NB4 (cell line): ENCODE data around the gene C4orf51.
A peak's percentile ranks its signal among the peaks of the same experiment; 100 is the strongest.

ENCODE experiments used
- DNase-seq: peaks from one replicate; pipeline ENCODE4 v3.0.0; 2010; ENCODE audit warnings: low read depth
- H3K4me3 ChIP-seq: one replicate; pipeline ENCODE4 v1.5.1; 2011; ENCODE audit warnings: mild to moderate bottlenecking, low read depth, low read length, moderate library complexity
- MYC ChIP-seq: IDR thresholded peaks from 2 replicates; pipeline ENCODE4 v1.6.1; 2011; ENCODE audit warnings: low read depth, low read length
- POLR2A ChIP-seq: IDR thresholded peaks from 2 replicates; pipeline ENCODE4 v1.6.1; 2011; ENCODE audit warnings: mild to moderate bottlenecking; ENCODE audit not compliant: insufficient read length; ENCODE audit errors: extremely low read depth
- TF ChIP-seq, protein P1 (sequence below): IDR thresholded peaks from 2 replicates; pipeline ENCODE4 v1.6.1; 2011; ENCODE audit warnings: low read depth, low read length
- TF ChIP-seq, protein P2 (sequence below): IDR thresholded peaks from one replicate; pipeline ENCODE4 v1.5.1; 2012; ENCODE audit warnings: low read depth, low read length

C4orf51 gene

GRCh38 chr4:145709843-145710242 lies 29.9 kb downstream of the C4orf51 start:
- H3K4me3 ChIP-seq = no peak overlapping the region
- TF ChIP-seq POLR2A = no peak
- no peak for DNase-seq

- H3K4me3 ChIP-seq = no peak overlapping the region
- TF ChIP-seq, protein P1, sequence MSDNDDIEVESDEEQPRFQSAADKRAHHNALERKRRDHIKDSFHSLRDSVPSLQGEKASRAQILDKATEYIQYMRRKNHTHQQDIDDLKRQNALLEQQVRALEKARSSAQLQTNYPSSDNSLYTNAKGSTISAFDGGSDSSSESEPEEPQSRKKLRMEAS = no peak
- TF ChIP-seq POLR2A (no peak), MYC (no peak)
- TF ChIP-seq, protein P2, sequence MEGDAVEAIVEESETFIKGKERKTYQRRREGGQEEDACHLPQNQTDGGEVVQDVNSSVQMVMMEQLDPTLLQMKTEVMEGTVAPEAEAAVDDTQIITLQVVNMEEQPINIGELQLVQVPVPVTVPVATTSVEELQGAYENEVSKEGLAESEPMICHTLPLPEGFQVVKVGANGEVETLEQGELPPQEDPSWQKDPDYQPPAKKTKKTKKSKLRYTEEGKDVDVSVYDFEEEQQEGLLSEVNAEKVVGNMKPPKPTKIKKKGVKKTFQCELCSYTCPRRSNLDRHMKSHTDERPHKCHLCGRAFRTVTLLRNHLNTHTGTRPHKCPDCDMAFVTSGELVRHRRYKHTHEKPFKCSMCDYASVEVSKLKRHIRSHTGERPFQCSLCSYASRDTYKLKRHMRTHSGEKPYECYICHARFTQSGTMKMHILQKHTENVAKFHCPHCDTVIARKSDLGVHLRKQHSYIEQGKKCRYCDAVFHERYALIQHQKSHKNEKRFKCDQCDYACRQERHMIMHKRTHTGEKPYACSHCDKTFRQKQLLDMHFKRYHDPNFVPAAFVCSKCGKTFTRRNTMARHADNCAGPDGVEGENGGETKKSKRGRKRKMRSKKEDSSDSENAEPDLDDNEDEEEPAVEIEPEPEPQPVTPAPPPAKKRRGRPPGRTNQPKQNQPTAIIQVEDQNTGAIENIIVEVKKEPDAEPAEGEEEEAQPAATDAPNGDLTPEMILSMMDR = no peak
- DNase-seq = no peak
These were observed 36.3 kb downstream of the C4orf51 start for GRCh38 chr4:145716200-145716599.

GRCh38 chr4:145716661-145717200 lies 36.8 kb downstream of the C4orf51 start:
- no peak for DNase-seq
- TF ChIP-seq, protein P2 = no peak
- TF ChIP-seq POLR2A (no peak), MYC (no peak)
- TF ChIP-seq, protein P1 = no peak
- H3K4me3 ChIP-seq = no peak overlapping the region

DNA sequence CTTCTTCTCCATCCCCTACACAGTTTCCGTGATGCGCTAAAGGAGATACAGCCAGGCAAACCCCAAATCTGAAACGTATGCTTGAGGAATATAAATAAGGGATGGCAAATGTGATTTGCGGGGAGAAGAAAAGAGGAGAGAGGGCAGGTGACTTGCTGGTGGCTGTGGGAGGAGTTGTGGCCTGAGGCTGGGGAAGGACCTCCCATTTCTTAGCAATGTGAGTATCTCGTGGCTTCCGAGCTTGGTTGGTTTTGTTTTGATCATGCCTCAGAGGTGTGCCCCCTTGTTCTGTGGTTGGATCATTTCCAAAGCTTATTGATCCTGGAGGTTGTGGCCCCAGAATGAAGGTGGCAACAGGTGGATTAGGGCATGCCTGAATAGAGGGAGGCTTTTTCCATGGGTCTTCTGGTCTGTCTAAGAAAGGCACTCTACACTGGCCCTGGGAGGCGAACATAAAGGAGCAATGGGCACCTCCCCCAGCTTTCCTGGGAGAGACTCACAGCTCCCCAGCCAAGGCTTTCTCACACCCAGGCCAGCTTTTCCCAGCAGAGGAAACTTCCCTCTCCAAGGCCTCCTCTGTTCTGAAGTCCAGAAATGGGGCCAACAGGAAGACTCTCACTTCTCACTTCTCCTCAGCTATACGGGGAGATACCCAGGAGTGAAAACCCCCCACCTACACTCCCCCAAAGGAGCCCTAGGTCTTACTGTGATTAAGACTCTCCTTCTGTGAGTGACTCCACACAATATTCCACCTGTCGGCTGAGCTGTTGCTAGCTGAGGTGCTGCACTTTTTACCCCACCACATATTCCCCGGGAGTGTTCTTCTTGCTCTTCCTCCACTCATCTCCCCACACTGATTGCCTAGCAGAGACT lies 40.0 kb downstream of the C4orf51 start:
- no peak for DNase-seq
- H3K4me3 ChIP-seq = no peak overlapping the region
- TF ChIP-seq, protein P1 = no peak
- TF ChIP-seq, protein P2 = no peak
- TF ChIP-seq POLR2A = no peak
- no peak for TF ChIP-seq MYC

GRCh38 chr4:145720656-145721055 lies 40.7 kb downstream of the C4orf51 start:
- no peak overlapping the region for H3K4me3 ChIP-seq
- DNase-seq = no peak
- TF ChIP-seq, protein P1 = no peak
- TF ChIP-seq MYC = no peak
- no peak for TF ChIP-seq POLR2A
- TF ChIP-seq, protein P2 = no peak

DNA sequence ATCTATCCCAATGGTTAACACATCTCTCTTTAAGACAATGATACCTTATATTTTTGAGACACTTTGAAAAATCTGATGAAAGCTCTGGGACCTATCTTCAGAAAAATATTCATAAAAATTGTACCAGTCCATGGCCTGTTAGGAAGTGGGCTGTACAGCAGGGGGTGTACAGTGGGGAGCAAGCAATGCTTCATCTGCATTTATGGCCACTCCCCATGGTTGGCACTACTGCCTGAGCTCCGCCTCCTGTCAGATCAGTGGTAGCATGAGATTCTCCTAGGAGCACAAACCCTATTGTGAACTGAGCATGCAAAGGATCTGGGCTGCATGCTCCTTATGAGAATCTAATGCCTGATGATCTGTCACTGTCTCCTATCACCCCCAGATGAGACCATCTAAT lies 42.6 kb downstream of the C4orf51 start:
- no peak overlapping the region for H3K4me3 ChIP-seq
- DNase-seq = peak; percentile 4
- no peak for TF ChIP-seq POLR2A
- TF ChIP-seq, protein P1 = no peak
- TF ChIP-seq, protein P2 = no peak
- TF ChIP-seq MYC = no peak
